Islet of Langerhans (tissue), 1 donor: Measurements from ENCODE around the gene SH3RF3.

Source experiments
- FAIRE-seq: peaks from one replicate; lab custom pipeline; 2011; peaks lifted over from hg19 to GRCh38; lab: Jason Lieb, UNC

SH3RF3 gene

DNA sequence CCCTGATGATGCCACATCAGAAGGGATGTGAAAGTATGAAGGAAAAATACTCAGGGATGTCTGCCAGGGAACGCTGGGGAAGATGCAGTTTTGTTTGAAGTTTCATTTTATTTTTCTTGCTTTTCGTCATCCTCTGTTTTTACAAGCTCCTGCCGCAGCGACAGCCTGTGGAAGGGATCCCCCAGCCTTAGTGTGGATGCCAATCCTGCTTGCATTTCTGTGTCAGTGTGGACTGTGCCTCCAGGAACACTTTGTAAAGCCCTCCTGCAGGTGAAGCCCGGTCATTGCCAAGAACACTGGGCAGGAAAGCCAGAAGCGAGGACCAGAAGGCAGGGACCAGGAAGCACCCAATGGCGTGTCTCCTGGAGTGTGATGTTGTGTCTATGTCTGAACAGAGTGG, 250.5 kb downstream of the SH3RF3 start:
- no peak for FAIRE-seq

DNA sequence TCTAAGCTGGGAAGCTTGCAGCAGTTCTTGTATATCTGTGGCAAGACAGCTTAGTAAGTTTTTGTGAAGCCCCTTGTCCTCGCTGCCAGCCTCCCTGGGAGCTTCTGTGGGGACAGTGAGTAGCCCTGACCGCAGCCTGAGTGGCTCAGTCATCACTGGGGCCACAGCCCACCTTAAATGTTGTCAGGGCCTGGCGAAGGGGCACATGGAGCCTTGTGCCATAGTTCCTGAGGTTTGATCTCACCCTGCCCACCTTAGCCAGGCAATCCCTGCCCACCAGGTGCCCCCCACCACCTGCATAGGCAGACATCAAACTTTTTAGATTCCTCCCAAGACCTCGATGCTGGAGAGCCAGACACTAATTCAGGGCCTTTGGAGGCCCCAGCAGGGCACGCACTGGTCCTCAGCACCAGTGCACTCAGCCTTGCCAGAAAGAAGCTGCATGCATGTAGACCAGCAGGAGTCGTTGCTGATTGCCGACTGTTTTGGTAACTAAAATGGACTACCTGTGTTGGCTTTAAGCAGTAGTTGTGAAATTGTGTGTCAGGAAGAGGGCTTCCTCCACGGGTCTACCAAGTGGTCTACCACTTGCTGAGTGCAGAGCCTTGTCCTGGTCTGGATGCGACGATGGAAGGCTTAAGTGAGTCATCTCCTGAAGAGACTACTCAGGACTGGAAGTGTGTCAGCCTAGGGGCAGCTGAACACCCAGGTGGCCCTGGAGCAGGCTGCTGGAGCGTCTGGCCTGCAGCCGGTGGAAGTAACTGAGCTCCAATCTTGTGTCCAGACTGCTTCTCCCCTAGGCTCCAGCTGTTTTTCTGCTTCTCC, 251.7 kb downstream of the SH3RF3 start:
- FAIRE-seq = no peak

DNA sequence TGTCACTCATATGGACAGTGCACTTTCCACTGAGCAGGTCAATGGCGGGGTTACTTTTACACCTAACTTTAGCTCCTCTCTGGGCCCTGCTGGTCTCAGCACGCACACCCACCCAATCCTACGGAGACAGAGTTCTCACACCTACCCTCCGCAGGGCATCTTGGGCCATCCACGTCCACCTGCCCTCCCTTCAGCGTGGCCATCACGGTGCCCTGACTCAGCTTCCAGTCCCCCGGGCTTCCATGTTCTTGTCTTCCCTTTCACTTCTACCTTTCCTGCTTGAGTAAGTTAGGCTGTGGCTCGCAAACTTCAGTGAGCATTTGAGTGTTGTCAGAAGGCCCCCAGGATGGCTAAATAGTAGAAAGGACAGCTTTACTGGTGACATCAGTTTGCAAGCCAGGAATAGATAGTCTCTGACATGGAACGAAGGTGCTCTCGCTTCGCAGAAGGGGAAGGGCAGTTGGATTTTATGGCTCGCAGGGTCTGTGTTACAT, 252.4 kb downstream of the SH3RF3 start:
- no peak for FAIRE-seq

DNA sequence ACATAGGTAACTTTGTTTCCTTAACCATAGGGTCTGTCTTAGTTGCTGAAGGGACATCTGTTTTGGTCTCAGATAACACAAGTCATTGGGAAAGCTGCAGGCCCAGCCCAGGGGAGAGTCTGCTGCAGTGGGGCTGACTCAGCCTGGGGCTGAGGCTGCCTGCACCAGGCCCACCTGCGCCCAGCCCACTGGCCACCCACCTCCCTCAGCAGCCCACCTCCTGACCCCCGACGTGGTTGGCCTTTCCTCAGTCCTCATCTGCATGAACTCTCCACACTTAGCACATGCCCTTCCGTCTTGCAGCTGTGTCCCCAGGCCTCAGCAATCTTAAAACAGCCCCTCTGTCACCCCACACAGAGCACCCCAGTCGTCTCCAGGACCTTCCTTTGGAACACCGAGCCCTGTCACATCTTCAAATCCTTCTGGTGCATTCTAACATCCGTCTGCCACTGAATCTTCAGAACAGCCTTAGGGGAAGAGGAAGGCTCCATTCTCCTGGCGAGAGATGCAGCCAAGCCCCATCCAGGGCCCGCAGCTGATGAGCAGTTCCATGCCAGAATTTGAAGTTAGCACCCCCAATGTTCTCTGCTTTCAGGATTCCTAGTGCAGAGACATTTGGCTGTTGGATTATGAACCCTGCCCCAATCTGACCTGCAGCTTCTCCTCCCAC, 253.4 kb downstream of the SH3RF3 start:
- FAIRE-seq = no peak

DNA sequence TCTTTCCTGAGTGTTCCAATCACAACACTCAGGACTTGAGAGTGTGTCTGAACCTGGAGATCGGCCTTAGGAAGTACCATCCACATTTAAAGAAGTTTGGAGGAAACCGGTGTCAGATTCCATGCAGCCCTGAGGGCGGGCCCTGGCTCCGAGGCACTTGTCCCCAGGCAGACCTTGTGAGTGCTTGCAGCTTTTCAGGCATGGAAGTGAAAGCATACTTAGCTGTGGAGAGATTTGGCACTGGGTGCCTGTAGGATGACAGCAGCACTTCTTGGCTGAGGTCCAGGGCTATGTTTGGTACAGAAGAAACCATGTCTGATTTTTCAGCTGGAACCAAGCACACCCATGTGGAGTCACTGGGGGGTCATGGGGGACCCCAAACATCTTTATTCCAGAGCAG, 253.9 kb downstream of the SH3RF3 start:
- no peak for FAIRE-seq

DNA sequence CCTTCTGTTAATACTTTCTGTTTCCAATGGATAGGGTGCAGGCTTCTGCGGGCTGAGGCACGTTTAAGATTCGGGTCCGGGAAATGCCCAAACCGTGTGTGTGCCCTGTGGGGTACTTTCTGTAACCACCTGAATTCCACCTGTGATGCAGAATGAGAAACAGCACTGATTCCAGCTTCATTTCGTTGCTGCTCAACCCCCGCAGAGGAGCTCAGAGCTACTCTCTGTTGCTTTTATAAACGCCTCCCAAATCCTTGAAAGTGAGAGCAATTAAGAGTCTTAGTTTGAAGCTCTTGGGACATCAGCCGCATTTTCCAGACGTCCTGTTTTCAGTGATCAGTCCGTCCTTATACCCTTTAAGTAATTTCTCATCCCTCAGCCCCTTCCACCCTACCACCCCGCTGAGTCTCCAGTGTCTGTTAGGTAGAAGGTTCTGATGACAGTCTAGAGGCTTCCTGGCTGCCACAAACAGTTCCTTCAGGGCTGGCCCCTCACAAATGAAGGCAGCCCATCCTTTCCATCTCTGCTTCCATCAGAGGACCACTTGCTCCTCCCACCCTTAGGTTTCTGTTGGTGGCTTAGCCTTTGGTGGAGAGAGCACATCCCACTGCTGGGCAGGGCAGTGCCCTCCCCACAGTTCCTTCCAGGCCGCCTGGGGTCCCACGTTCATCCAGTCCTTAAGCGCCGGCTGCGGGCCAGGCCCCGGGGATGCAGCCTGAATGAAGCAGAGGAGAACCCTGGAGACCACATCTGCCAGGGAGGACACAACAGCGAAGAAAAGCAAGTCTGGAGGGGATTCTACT, 254.7 kb downstream of the SH3RF3 start:
- no peak for FAIRE-seq

DNA sequence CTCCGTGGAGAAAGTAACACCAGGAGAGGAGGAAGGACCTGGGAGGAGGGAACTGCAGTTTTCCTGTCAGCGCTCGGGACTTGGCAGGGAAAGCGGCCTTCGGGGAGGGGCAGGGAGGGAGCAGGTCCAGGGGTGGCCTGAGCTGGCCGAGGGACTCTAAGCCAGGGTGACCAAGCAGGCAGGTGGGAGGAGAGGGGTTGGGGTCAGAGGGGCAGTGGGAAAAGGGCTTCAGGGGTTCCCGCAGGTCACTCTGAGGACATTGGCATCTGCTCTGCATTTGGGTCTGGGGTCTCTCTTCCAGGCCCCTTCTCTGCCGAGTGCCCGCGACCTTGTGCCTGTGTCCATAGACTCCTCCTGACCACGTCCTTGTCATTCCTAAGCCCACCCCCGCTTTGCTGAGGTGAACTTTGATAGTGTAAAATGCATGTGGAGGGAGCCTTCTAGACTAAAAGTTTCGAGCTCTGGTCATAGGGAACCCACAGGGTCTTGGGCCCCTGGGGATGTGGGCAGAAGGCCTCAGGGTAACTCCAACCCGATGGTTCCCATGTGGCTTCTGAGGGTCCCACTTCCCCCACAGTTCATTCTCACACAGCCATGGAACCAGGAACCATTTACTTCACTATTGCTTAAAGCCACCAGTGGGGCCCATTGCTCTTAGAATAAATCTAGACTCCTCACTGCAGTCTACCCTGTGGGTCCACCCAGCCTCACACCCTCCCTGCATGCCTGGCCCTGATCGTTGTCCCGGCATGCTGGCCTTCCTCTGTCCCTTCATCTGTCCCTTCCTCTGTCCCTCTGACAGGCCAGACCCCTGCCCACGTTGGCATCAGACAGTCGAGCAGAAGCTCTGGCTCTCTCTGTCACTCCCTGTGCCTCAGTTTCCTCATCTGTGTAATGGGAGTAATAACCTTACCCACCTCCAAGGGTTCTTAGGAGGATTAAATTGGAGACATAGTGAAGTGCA, 255.6 kb downstream of the SH3RF3 start:
- no peak for FAIRE-seq

DNA sequence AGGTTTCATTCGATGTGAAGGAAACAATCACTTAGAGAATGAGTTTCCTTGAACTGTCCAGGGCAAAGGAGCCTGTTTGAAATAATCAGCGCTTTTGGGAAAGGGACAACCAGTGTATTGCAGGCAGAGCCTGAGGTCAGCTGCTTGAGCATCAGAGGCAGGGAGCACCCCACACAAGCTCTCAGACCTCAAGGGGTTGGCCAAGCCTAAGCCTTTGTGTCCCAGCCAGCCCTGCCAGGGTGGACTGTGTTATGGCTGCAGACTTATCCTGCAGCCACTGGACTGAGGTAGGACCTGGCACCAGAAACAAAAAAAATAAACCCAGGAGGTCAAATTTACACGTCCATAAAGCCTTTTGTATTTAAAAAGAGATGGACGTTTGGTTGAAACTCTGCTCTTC, 256.5 kb downstream of the SH3RF3 start:
- FAIRE-seq = no peak

DNA sequence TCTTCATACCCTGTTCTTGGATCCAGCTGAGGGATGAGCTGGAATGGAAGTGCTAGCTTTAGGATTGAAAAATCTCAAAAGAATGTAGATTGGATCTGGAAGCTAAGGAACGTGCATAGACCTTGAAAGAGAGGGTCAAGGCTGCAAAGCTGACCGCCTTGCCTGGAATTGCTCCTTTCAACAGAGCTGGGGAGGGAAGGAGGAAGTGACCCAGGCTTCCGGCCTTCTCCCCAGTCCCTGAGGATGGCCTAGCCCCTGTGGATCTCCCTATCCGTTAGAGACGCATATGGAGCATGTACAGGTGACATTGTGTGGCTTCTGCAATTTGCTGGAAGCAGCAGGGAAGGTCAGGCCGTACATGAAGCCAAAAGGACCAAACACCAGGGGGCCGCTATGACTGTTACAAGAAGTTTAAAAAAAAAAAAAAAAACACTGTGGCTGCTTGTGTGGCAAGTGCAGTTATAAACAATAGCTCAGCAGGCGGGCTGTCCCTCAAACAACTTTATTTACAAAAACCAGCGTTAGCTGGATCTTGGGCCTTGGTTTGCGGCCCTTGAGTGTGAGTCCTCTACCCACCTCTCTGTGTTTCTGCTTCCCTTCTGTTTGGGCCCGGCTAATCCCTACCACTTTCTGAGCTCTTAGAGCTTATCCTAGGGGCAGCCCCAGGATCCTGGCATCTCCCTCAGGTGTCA, 257.1 kb downstream of the SH3RF3 start:
- no peak for FAIRE-seq

DNA sequence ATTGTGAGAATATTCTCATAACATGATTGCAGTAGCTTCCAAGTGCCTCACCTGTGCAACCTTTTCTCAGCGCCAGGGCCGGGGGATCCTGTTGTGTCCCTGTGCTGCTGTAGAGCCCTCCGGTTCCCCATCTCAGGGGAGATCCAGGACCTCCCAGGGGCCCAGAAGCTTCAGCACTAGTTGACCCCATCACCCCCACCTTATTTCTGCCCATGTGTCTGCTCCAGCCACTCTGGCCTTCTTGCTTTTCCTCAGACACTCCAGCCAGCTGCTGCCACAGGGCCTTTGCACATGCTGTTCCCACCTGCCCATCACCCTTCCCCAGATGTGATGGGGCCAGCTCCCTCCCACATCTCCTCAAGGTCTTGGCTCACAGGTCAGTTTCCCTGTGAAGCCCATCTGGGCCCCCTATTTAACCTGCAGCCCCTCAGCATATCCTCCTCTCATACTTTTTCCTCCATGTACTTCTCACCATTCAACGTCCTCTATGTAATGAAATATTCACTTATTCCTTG, 258.3 kb downstream of the SH3RF3 start:
- no peak for FAIRE-seq

DNA sequence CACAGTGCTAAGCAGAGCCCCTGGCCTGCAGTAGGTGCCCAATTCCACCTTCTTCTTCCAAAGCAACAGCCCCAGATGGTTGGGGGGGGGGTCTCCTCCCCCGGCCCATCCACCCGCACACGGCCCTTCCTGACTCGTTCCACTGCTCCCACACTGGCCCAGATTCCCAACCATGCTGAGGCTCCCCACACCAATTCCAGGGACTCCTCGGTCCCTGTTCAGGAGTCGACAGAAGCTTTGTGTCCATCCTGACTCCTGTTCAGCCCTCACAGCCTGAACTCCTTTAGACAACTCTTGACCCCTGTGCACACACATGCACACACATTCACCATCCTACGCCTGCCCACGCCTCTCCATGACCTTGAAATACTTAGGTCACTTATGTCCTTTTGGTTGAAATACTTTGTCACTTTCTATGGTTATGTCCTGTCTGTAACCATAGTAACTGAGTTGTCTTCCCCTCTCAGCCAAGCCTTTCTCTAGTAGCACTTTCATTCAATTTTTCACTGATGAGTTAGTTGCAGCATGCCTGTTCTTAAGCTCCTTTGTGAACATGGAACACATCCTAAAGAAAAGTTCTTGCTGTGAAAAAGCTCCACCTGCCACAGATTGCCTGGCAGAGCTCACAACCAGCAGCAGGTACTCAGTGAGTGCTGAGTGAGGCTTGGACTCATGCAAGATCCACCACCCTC, 258.9 kb downstream of the SH3RF3 start:
- no peak for FAIRE-seq

DNA sequence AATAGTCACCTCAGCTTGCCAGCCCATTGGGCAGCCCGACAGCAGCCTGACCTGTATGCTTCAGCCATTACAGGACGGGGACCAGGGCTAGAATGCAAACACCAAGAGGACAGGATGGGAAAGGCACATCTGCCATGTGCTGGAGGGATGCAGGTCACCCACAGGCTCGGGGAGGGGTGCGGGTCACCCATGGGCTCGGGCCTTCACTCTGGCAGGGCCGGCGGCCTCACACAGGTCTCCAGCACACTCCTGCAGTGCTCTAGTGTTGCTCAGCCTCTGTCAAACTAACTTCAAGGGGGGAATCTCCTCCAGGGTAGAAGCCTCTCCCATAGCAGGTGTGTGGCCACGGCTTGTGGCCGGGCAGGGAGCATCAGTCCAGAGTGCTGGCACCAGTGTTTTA, 262.2 kb downstream of the SH3RF3 start:
- FAIRE-seq = no peak

DNA sequence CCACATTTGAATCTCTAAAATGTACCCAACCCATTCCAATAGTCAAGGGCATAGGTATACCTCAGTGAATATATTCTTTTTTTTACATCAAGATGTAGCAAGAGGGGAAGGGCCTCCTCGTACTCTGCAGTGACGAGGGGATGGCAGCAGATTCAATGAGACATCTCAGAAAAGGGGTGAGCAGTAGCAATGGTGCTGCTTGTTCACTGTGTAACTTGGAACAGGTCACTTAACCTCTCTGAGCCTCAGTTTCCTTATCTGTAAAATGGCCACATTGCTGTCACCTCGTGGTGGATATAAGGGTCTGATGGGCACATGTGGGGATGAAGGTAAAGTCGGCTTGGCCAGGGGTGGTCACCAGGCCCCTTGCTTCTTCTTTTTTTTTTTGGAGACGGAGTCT, 263.1 kb downstream of the SH3RF3 start:
- no peak for FAIRE-seq

DNA sequence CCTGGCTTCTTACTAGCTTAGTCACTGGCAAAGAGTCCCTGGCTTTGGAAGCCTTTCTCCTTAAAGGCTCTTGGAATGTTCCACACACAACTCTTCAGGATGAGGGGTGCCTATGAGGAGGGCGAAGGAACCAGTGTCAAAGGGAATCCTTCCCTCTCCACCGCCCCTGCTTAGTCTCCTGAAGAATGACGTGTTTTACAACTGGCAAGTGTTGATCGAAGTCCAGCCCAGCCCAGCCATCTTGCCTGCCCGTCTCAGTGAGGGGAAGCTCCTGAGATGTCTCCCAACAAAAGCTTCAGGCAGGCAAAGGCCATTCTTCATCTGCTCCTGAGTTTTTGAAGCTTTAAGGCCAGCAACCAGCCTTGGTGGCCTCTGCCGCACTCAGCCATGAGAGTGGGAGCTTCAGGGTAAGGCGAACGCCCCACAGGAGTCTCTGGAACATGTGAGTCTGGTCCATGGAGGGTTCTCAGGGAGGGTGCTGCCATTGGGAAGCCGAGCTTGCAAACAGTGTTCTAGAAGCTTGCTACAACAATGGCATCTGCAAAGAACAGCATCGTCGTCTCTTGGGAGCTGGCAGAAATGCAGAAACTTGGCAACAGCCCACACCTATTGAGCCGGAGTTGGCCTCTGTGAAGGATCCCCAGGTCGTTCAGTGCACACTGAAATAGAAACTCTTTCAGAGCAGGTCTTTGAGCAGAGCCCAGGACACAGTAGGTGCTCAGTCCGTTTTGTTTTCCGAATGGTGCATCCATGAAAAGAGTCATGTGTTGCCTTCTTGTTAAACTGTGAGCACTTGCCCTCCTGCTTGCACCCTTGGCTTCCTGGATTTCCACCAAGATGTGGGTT, 264.0 kb downstream of the SH3RF3 start:
- FAIRE-seq = no peak

DNA sequence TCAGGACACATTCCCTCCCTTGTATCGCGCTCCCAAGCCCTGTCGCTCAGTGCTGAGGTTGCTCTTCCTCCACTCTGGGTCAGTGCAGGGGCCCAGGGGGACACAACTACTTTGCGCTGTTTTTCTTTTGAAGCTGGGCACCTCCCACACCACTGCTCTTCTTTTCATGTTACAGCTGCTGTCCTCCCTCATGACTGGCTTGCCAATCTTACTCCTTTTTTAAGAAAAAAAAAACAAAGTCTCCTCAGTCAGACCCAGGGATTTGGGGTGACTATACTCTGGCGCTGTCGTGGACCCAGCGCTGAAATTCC, 264.6 kb downstream of the SH3RF3 start:
- FAIRE-seq = no peak

DNA sequence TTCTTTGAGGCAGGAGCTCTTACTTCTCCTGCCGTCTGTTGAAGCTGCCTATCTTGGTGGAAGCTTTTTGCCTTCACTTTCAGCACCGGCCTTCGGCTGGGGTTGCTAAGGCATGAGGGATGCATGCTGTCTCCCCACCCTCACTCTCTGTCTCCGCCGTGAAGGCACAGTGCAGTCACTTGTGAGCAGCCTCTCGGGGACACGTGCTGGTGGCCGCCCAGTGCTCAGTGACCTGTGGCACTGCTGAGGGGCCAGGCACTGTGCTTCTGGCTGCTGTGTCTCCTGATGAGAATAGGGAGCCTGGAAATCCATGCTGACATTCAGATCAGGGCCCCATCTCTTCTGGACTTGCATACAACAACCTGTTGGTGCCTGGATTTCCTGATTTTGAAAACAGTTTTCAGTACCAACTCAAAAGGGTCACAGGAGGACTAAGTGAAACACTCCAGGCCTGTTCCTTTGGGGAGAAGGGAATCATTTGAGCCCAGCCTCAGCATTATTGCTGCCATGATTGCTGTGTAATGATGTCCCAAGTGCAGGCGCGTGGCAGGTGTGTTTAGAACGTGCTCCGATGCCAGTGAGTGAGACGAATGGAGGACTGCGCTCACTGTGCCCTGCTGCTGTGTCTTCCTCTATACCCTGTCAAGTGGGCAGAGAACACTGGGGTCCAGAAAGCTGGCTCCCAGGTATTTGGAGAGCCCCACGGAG, 266.6 kb downstream of the SH3RF3 start:
- FAIRE-seq = no peak

DNA sequence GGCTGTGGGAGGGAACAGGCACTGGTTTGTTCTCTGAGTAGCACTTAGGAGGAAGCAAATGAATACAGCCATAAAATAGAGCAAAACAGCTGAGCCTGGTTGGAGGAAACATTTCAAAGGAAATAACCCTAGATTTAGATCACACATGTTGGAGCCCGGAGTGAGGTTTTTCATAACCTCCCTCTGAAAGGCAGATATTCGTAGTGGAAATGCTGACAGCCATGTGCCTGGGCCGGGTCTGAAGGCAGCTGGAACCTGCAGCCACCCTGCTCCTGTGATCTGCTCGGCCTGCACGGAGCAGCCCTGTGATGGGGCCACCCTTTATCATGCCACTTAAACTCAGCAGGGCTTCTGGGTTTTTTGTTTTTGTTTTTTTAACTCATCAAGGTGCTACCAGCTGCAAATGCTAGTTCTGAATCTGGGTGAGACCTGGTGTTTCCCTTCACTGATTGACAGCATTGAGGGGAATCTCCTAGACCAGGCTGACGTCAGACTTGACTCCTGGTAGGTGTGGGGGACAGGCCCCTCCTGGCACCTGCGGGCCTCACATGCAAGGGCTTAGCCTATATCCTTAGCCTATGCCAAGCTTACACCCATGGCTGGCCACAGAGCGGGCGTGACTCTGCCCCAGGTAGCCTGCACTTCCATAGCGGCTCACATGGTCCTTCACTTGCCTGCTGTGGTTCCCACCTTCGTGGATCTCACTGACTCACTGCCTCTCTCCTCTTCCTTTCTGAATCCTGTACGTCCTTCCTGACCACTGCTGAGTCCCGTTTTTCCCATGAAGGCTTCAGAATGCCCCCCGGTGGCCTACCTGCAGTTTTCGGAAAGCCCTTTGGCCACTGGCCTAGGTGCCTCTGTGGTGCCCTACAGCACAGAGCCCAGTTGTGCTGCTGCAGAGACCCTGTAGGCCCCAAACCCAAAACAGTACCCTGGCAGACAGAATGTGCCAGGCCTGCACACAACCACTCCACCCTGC, 267.5 kb downstream of the SH3RF3 start:
- no peak for FAIRE-seq

DNA sequence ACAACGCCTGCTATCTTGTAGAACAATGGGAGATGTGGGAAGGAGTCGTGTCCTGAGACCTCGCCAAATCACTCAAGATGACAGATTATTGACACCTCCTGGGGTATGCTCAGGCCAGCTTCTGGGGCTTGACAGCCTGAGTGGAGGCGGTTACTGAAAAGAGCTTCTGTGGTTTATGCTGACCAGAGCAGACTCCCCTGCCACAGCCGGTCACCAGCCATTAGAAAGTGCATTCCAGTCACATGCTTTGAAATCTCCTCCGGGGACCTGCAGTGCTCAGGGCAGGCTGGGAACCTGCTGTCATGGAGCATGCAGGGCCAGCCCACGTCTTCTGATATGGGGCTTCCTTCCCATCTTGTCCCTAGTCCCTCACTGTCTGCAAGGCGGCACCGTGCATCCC, 268.9 kb downstream of the SH3RF3 start:
- no peak for FAIRE-seq
